Small intestine (tissue), 7 donors: ENCODE measurements around the gene FYB1. TPM values are rescaled to one million over a fixed set of nuclear protein-coding genes. Genes with fewer than 3 reads are reported as not detected.
A peak's percentile ranks its signal among the peaks of the same experiment; 100 is the strongest.

Source experiments
- DNase-seq, 2 donors: peaks; one replicate each; pipeline versions ENCODE4 v3.0.0 to v3.0.0-alpha.2; 2013
- FAIRE-seq: peaks from 2 replicates; lab custom pipeline; 2012; peaks lifted over from hg19 to GRCh38; lab: Jason Lieb, UNC
- H3K27ac ChIP-seq, 3 donors: one replicate each; pipeline ENCODE4 v1.5.1; 2013; ENCODE audit warnings: low read length in 2 of 3, mild to moderate bottlenecking in 2 of 3, control low read depth in 1 of 3, inconsistent platforms in 1 of 3, low read depth in 1 of 3, moderate library complexity in 1 of 3
- H3K27me3 ChIP-seq, 3 donors: one replicate each; pipeline ENCODE4 v1.6.1; 2013; ENCODE audit warnings: low read length in 3 of 3, inconsistent platforms in 1 of 3; ENCODE audit not compliant: control insufficient read depth in 3 of 3, insufficient read depth in 3 of 3
- H3K36me3 ChIP-seq, 3 donors: one replicate each; pipeline ENCODE4 v1.6.1; 2013; ENCODE audit warnings: low read length in 3 of 3, inconsistent platforms in 1 of 3, low read depth in 1 of 3, mild to moderate bottlenecking in 1 of 3, moderate library complexity in 1 of 3; ENCODE audit not compliant: control insufficient read depth in 3 of 3, insufficient read depth in 2 of 3
- H3K4me1 ChIP-seq, 3 donors: one replicate each; pipeline ENCODE4 v1.6.1; 2013; ENCODE audit warnings: low read length in 2 of 3, inconsistent platforms in 1 of 3, low read depth in 1 of 3, mild to moderate bottlenecking in 1 of 3, moderate library complexity in 1 of 3; ENCODE audit not compliant: control insufficient read depth in 3 of 3, insufficient read depth in 2 of 3
- H3K4me3 ChIP-seq, 3 donors: one replicate each; pipeline ENCODE4 v1.5.1; 2013; ENCODE audit warnings: low read length in 3 of 3, control low read depth in 1 of 3, inconsistent platforms in 1 of 3, low read depth in 1 of 3, mild to moderate bottlenecking in 1 of 3, moderate library complexity in 1 of 3
- H3K9me3 ChIP-seq, 2 donors: one replicate each; pipeline ENCODE4 v1.6.1; 2013; ENCODE audit warnings: low read depth in 1 of 2, low read length in 1 of 2; ENCODE audit not compliant: control insufficient read depth in 2 of 2, insufficient read depth in 1 of 2
- WGBS, 3 donors: extraction: QIAGEN DNeasy Blood & Tissue Kit; methylation state at CpG; one replicate each; pipeline ENCODE4 v1.1.7; 2013; 5-methylcytosine and 5-hydroxymethylcytosine counted together
- polyA plus RNA-seq, 4 donors: library from polyadenylated mRNA; stranded (reverse) in 3 of 4; unstranded in 1 of 4; fragments of 200-250 nt in 3 of 4; fragments of 120-200 nt in 1 of 4; gene quantifications; one replicate each; pipeline versions ENCODE4 v1.2.1 to v1.2.3, GENCODE V29; 2013
- donor health status: healthy with polysubstance abuse.
- donor health status: control.
- donor health status: control.
- donor health status: Bipolar disorder and iron deficiency.
- donor health status: healthy.

The FYB1 gene
- polyA plus RNA-seq, 4 donors: 3.5 to 12.4 (median 4.9) TPM

DNA sequence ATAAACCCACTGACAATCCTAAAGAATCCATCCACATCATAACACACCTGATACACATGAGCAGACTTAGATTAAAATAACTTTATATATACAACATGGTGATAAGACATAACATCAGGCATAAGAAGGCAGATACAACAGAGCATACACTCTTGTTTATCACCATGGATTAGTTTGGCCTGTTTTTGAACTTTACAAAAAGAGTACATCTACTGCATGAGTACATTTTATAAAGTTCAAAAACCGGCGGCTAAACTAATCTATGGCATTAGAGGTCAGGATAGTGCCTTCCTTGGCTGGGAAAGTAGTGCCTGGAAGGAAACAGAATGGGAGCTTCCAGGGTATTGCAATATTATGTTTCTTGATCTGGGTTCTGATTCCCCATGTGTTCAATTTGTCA, 160.3 kb downstream of the FYB1 start:
- DNase-seq (no peak), FAIRE-seq (no peak)
- H3K27ac ChIP-seq: no peak overlapping the region
- peaks cover 2 to 14% (median 3%) of the 10 kb centered on the region in 3 donors for H3K4me1 ChIP-seq
- no peaks in the 10 kb centered on the region for H3K27me3 ChIP-seq
- no peaks in the 10 kb centered on the region for H3K9me3 ChIP-seq
- H3K4me3 ChIP-seq: no peak overlapping the region
- 55 to 76% (median 70%) methylated on average over 2 of the region's 2 CpGs for WGBS, 3 donors
- peaks cover 0 to 4% (median 3%) of the 10 kb centered on the region in 3 donors for H3K36me3 ChIP-seq

- Histone ChIP-seq H3K27ac (no peak overlapping the region), H3K4me1 (peaks cover 2 to 12% (median 3%) of the 10 kb centered on the region in 3 donors), H3K36me3 (peaks cover 0 to 4% (median 3%) of the 10 kb centered on the region in 3 donors), H3K27me3 (no peaks in the 10 kb centered on the region), H3K9me3 (no peaks in the 10 kb centered on the region), H3K4me3 (peak overlapping the region in 1 of 3 donors; percentile 38)
- FAIRE-seq (no peak), DNase-seq (no peak)
- WGBS, 3 donors: 25 to 40% (median 38%) methylated on average over 2 of the region's 2 CpGs
Measured at GRCh38 chr5:39058178-39058921, 161.0 kb downstream of the FYB1 start.

DNA sequence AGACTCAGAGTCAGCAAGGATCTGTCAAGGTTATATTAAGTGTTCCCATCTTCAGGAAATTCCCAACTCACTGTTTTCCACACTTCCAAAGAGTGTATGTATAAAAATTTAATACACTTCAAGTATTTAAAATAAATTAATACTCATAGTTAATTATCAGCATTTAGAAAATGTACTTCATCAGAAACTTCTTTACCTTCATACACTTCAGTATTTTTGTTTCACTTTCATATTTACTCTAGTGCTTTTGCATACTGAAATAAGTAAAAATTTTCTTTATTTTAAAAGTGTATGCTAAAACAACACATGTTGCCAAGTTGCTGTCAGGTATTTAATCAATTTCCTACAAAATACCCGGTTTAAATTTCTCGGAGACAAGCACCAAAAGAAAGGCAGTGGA, 161.6 kb downstream of the FYB1 start:
- peak overlapping the region in 1 of 3 donors; percentile 38 for H3K4me3 ChIP-seq
- H3K36me3 ChIP-seq: peaks cover 0 to 4% (median 3%) of the 10 kb centered on the region in 3 donors
- H3K27ac ChIP-seq: no peak overlapping the region

DNA sequence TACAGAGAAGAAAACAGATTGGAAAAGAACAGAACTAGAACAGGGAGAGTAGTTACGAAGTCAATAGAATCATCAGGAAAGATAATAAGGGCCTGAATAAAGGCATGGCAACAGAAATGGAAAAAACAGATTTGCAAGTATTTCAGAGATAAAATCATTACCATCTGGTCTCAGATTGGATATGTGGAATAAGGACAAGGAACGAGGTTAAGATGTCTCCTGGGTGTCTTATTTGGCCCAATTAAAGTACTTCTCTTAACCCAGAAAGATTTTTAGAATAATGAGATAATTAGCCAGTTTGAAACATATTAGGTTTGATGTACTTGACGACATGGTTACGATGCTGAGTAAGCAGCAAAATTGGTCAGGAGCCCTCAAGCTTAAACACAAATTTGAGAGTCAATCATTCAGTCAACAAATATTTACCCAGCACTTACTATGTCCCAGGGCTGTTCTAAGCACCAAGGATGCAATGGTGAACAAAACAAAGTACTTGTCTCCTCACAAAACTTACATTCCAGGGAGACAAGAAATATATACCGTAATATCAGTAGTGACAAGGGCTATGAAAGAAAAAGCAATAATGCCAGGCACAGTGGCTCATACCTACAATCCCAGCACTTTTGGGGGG, 163.5 kb downstream of the FYB1 start:
- WGBS, 3 donors: 89 to 96% (median 96%) methylated on average over 5 of the region's 5 CpGs
- DNase-seq (no peak), FAIRE-seq (no peak)
- Histone ChIP-seq H3K4me1 (no peaks in the 10 kb centered on the region), H3K36me3 (peaks cover 0 to 6% (median 3%) of the 10 kb centered on the region in 3 donors), H3K4me3 (no peak overlapping the region), H3K27ac (no peak overlapping the region), H3K9me3 (no peaks in the 10 kb centered on the region), H3K27me3 (no peaks in the 10 kb centered on the region)

More for the DNA sequence above, 161.6 kb downstream of the FYB1 start:
- DNase-seq (peak; percentile 22 to 27), FAIRE-seq (peak; percentile 94)
- no peaks in the 10 kb centered on the region for H3K27me3 ChIP-seq
- H3K9me3 ChIP-seq: no peaks in the 10 kb centered on the region
- 4 to 9% (median 6%) methylated on average over 2 of the region's 2 CpGs for WGBS, 3 donors
- peaks cover 0 to 6% (median 0%) of the 10 kb centered on the region in 3 donors for H3K4me1 ChIP-seq

Other genes starting within 250 kb of the FYB1 start
- 10 to 100 TPM in 1 of 4 donors, 1 to 10 TPM in 3; 2.4 to 20.2 (median 3.3) TPM for gene RICTOR, start 145.2 kb downstream of the FYB1 start, polyA plus RNA-seq
- under 1 TPM in 1 of 4 donors, not detected in 3; 0.06 TPM for gene C9, start 144.9 kb upstream of the FYB1 start, polyA plus RNA-seq
- 100 to 1,000 TPM in 1 of 4 donors, 10 to 100 TPM in 1, 1 to 10 TPM in 2; 1.1 to 201 (median 9.9) TPM for gene DAB2, start 205.4 kb upstream of the FYB1 start, polyA plus RNA-seq